ENCODE measurements around the gene LNX1. TPM values are rescaled to one million over a fixed set of nuclear protein-coding genes. Genes with fewer than 3 reads are reported as not detected.

The LNX1 gene
- total and polyA plus RNA-seq, 10 of the 15 experiments (the other 5 are each of a cell fraction or from before 2014, with no cell fraction given): 0.72 to 1.4 (median 1.0) TPM

DNA sequence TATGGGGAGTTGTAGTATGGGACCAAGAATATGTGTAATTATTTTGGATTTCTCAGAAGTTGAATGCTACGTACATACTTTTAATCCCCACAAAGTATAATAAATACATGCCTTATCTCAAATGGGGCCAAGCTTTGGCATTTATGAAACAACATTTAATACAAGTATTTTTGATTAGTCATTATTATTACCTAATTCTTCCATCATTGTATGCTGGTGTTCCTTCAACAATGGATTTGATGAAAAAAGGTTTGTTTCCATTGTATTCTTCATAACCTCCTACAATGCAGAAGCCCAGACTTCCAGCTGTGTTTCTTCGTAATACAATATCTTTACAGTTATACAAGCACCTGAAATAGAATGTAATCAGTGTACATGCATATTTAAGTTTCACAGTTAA, 130.0 kb downstream of the LNX1 start:
- ChIA-PET CTCF (no interaction called here), POLR2A (no interaction called here), RAD21 (ENCODE audit: unreplicated experiment) (no interaction called here), SMC1A (ENCODE audit: uncharacterized antibody, unreplicated experiment) (interaction anchor here (1.6 kb wide), 1 partner anchor 26 kb away, joined by 3 read pairs; no protein-coding TSS in a partner anchor)
- Histone ChIP-seq H4K20me1 (ENCODE audit: control insufficient read depth, insufficient read depth) (no peaks in the 10 kb centered on the region), H3K27me3 (replicated peaks in 1 of 2; ENCODE audit: control insufficient read depth in 2 of 2, insufficient read depth in 2 of 2, low read length in 1 of 2) (no peaks in the 10 kb centered on the region), H3K9me3 (replicated peaks; ENCODE audit: control insufficient read depth, insufficient read depth, low read length) (no peaks in the 10 kb centered on the region), H3K4me2 (ENCODE audit: control insufficient read depth, insufficient read depth) (no peak overlapping the region), H3K27ac (ENCODE audit: control insufficient read depth, insufficient read depth) (no peak overlapping the region), H2AFZ (ENCODE audit: control insufficient read depth, low read depth, low read length) (no peak overlapping the region), H3K79me2 (ENCODE audit: control insufficient read depth, insufficient read depth, low read length) (no peaks in the 10 kb centered on the region), H3K9ac (ENCODE audit: control insufficient read depth, insufficient read depth, low read length) (no peak overlapping the region), H3K36me3 (ENCODE audit: control insufficient read depth in 2 of 2, insufficient read depth in 2 of 2, low read length in 1 of 2) (peaks cover 2 to 8% of the 10 kb centered on the region in 2 experiments; a peak in 3 of 4 replicates), H3K4me1 (ENCODE audit: control insufficient read depth, insufficient read depth, low read length) (no peaks in the 10 kb centered on the region), H3K4me3 (no peak overlapping the region)
- ATAC-seq: no peak
- no TSS peak for BruUV-seq (replicated peaks)
- TF ChIP-seq, protein P1, sequence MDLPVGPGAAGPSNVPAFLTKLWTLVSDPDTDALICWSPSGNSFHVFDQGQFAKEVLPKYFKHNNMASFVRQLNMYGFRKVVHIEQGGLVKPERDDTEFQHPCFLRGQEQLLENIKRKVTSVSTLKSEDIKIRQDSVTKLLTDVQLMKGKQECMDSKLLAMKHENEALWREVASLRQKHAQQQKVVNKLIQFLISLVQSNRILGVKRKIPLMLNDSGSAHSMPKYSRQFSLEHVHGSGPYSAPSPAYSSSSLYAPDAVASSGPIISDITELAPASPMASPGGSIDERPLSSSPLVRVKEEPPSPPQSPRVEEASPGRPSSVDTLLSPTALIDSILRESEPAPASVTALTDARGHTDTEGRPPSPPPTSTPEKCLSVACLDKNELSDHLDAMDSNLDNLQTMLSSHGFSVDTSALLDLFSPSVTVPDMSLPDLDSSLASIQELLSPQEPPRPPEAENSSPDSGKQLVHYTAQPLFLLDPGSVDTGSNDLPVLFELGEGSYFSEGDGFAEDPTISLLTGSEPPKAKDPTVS (IDR thresholded peaks at IDR 0.05; ENCODE audit: low read depth, low read length): no peak
- TF ChIP-seq CBX5 (IDR thresholded peaks at IDR 0.05; ENCODE audit: low read depth): no peak
- no peak for TF ChIP-seq CBX3 (IDR thresholded peaks at IDR 0.05; ENCODE audit: borderline replicate concordance, low read depth)
- TF ChIP-seq, protein P2, sequence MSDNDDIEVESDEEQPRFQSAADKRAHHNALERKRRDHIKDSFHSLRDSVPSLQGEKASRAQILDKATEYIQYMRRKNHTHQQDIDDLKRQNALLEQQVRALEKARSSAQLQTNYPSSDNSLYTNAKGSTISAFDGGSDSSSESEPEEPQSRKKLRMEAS (IDR thresholded peaks at IDR 0.05; ENCODE audit: low read depth, low read length): no peak
- TF ChIP-seq, protein P3, sequence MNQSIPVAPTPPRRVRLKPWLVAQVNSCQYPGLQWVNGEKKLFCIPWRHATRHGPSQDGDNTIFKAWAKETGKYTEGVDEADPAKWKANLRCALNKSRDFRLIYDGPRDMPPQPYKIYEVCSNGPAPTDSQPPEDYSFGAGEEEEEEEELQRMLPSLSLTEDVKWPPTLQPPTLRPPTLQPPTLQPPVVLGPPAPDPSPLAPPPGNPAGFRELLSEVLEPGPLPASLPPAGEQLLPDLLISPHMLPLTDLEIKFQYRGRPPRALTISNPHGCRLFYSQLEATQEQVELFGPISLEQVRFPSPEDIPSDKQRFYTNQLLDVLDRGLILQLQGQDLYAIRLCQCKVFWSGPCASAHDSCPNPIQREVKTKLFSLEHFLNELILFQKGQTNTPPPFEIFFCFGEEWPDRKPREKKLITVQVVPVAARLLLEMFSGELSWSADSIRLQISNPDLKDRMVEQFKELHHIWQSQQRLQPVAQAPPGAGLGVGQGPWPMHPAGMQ (IDR thresholded peaks at IDR 0.05; ENCODE audit: borderline replicate concordance): no peak
- TF ChIP-seq, protein P4, sequence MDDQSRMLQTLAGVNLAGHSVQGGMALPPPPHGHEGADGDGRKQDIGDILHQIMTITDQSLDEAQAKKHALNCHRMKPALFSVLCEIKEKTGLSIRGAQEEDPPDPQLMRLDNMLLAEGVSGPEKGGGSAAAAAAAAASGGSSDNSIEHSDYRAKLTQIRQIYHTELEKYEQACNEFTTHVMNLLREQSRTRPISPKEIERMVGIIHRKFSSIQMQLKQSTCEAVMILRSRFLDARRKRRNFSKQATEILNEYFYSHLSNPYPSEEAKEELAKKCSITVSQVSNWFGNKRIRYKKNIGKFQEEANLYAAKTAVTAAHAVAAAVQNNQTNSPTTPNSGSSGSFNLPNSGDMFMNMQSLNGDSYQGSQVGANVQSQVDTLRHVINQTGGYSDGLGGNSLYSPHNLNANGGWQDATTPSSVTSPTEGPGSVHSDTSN (IDR thresholded peaks at IDR 0.05; ENCODE audit: insufficient replicate concordance, low read depth, low read length): no peak
- no peak for DNase-seq (ENCODE audit: low read depth, low spot score)
- peak; percentile 7 for FAIRE-seq
- 98% methylated on average over 2 of the region's 2 CpGs for WGBS (ENCODE audit: insufficient coverage, insufficient replicate concordance, low lambda C conversion rate, missing lambda C conversion rate)
- intact Hi-C loops (cut with micrococcal nuclease; ENCODE audit: unreplicated experiment) (no loop called here), in situ Hi-C loops (cut with MboI) (no loop called here)

Data from GM12878 (cell line).